SIG-M5 (cell line): ENCODE measurements around the gene TMPRSS12.
"Not testable (repeated sequence)": the region's sequence is repeated elsewhere in the genome, so short reads cannot be mapped to it uniquely, and the experiment has no call there.

Experiments used
- DNase-seq: peaks from one replicate; lab custom pipeline; 2025; lab: John Stamatoyannopoulos, UW

TMPRSS12 gene

GRCh38 chr12:50926932-50927331, 84.2 kb downstream of the TMPRSS12 start:
- DNase-seq: not testable (repeated sequence)

DNA sequence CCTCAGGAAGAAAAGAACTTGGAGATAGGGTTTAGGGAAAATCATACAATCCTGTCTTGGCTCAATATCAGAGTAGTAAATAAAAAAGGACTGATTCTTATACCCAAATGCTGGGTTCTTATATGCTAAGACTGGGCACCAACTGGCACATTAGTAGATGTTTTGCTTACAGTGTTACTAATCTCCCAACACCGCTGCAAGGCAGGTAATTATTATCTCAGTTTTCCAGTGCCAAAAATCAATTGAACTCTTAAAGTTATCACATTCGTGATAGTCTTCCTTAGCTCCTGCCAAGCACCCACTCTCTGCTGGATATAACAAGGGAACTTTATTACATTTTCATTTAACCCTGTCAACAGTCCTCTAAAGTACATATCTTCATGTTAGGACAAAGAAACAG, 84.6 kb downstream of the TMPRSS12 start:
- DNase-seq: no peak

GRCh38 chr12:50927766-50928224, 85.1 kb downstream of the TMPRSS12 start:
- no peak for DNase-seq

GRCh38 chr12:50928392-50928791, 85.7 kb downstream of the TMPRSS12 start:
- DNase-seq: no peak

DNA sequence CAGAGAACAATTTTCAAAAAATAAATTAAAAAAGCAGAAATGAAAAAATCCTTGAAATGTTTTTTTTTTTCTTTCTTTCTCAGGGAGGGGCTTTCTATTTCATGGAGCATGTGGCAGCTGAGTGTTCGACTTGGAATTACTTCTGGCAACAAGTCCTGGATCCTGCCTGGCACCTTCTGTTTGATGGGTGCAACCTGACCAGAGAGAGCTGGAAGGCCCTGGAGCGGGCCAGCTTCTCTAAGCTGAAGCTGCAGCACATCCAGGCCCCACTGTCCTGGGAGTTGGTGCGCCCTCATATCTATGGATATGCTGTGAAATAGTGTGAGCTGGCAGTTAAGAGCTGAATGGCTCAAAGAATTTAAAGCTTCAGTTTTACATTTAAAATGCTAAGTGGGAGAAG, 87.1 kb downstream of the TMPRSS12 start:
- DNase-seq: no peak

DNA sequence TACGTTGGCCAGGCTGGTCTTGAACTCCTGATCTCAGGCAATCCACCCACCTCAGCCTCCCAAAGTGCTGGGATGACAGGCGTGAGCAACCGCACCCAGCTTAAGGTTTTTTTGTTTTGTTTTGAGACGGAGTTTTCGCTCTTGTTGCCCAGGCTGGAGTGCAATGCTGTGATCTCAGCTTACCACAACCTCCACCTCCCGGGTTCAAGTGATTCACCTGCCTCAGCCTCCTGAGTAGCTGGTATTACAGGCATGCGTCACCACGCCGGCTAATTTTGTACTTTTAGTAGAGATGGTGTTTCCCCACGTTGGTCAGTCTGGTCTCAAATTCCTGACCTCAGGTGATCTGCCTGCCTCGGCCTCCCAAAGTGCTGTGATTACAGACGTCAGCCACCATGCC, 87.8 kb downstream of the TMPRSS12 start:
- not testable (repeated sequence) for DNase-seq

GRCh38 chr12:50932787-50933280, 90.1 kb downstream of the TMPRSS12 start:
- no peak for DNase-seq

DNA sequence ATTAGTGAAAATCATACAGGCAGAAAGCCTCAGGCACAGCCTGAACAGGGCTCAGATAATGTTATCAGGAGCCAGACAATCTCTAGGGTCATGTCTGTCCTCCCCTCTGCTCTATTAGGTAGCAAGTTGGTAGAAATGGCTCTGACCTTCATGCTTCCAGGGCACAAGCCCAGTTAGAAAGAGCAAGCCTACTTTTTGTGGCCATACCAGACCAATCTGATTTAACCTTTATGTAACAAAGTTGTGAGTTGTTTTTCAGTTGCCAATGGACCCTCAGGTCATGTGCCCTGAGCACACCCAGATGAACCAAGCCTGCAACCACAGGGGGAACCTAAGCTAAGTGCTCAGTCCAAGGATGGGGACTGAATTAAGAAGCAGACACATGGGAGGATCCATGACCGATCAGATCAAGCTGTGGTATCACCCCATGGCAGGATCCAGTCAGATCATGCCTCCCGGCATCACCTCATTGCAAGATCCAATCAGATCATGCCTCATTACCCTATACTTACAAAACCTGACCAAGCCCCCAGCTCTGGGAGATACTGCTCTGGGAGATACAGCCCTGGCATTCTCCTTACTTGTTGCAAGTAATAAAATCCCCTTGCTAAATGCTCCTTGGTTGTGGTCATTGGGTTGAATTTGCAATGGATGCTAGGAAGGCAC, 90.9 kb downstream of the TMPRSS12 start:
- DNase-seq: no peak

GRCh38 chr12:50934371-50934851, 91.7 kb downstream of the TMPRSS12 start:
- DNase-seq: no peak

GRCh38 chr12:50934981-50935807, 92.5 kb downstream of the TMPRSS12 start:
- no peak for DNase-seq

DNA sequence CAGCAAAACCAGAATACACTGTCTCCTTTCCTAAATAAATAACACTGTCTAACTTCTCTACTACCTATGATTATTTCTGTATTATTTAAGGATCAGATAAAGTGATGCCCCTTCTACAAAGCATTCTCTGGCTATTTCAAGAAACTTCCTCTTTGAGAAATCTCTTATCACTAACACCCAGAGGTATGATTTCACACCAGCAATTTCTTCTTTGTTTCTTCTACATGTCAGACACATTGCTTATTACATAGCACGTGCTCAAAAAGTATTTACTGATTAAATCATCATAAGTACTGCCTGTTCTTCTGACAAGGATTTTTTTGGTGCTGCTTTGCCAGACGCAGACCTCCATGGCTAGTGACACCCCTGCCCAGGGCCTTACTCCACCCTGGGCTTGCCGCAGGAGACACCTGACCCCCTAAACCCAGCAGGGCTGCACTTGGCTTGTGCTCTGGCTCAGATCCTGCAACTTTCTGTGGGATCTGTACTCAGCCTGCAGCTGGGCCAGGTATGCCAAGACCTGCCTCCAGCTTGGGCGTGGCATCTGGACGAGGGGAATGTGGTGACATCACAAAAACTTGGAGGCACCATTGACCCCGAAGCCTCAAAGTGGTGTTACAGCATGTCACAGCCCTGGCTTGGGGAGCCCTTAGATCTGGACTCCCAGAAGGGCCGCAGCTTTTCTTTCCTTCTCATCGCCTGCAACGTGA, 94.2 kb downstream of the TMPRSS12 start:
- no peak for DNase-seq
